H1 (cell line): ENCODE results near the gene NAA11. TPM values are rescaled to one million over a fixed set of nuclear protein-coding genes. Genes with fewer than 3 reads are reported as not detected.

Experiments used
- SIX5 ChIP-seq: IDR thresholded peaks from 2 replicates; pipeline ENCODE4 v1.6.1; 2011; ENCODE audit warnings: mild to moderate bottlenecking, low read depth, low read length
- polyA plus RNA-seq, 7 experiments: library from polyadenylated mRNA; depleted of rRNA in 3 of 7; stranded (reverse) in 5 of 7; unstranded in 2 of 7; fragments of >200 nt in 5 of 7; fragments of 200-250 nt in 2 of 7; gene quantifications; 1 replicate in 5 of 7; 2 replicates in 1 of 7; 4 replicates in 1 of 7; pipeline versions ENCODE4 v1.2.1 to v1.2.3, GENCODE V29; 2011 to 2013; ENCODE audit warnings: missing spikeins in 2 of 7, mixed read lengths in 2 of 7
- total RNA-seq: library from RNA; stranded (reverse); fragmentation: NEBNext Ultra II Directional; extraction: Animal tissue kit (Norgen Biotek cat#: 25700); gene quantifications from 2 replicates; pipeline ENCODE4 v1.2.1, GENCODE V29; 2021
- TF ChIP-seq, protein P1 (sequence below): IDR thresholded peaks from 2 replicates; pipeline ENCODE4 v1.6.1; 2012; ENCODE audit warnings: inconsistent platforms

NAA11 gene
- total and polyA plus RNA-seq, 2 of the 8 experiments (the other 6 are each of a cell fraction or from before 2014, with no cell fraction given) = not detected

DNA sequence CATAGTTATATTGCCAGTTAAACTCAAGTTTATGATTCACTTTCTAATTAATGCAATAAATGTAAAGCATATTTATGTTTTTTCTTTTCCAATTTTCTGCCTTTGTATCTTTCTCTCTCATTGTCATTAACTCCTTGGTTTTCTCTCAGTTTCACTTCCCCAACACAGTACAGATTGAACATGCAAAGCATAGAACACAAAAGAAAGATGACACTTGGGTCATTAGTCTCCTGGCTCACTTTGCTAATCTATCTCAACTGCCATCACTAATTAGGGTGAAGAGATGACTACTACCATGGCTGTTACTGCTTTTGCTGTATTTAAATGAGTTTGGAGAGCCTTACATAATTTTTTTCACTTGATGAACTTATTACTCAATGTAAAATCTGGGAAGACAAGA lies 12.3 kb upstream of the NAA11 start (continued):
- TF ChIP-seq SIX5 = no peak
- TF ChIP-seq, protein P1, sequence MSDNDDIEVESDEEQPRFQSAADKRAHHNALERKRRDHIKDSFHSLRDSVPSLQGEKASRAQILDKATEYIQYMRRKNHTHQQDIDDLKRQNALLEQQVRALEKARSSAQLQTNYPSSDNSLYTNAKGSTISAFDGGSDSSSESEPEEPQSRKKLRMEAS = no peak
